Glutamatergic neuron (in vitro differentiated cells): Measurements from ENCODE around the gene CCDC50. TPM values are rescaled to one million over a fixed set of nuclear protein-coding genes. Genes with fewer than 3 reads are reported as not detected.

Experiments used
- DNase-seq: peaks from one replicate; pipeline ENCODE4 v3.0.0; 2022
- H3K27ac Mint-ChIP-seq: one replicate; pipeline ENCODE4 v1.8.0; 2020; ENCODE audit warnings: mild to moderate bottlenecking, mixed read lengths, inconsistent platforms; ENCODE audit not compliant: unreplicated experiment
- H3K27me3 Mint-ChIP-seq: one replicate; pipeline ENCODE4 v1.8.0; 2020; ENCODE audit warnings: mild to moderate bottlenecking, moderate library complexity, mixed read lengths, inconsistent platforms; ENCODE audit not compliant: unreplicated experiment
- H3K36me3 Mint-ChIP-seq: one replicate; pipeline ENCODE4 v1.8.0; 2020; ENCODE audit warnings: mild to moderate bottlenecking, mixed read lengths, inconsistent platforms; ENCODE audit not compliant: unreplicated experiment
- H3K4me1 Mint-ChIP-seq: one replicate; pipeline ENCODE4 v1.8.0; 2020; ENCODE audit warnings: mild to moderate bottlenecking, low read depth, mixed read lengths, inconsistent platforms; ENCODE audit not compliant: unreplicated experiment
- H3K4me3 Mint-ChIP-seq: one replicate; pipeline ENCODE4 v1.8.0; 2020; ENCODE audit warnings: mild to moderate bottlenecking, mixed read lengths, inconsistent platforms; ENCODE audit not compliant: unreplicated experiment
- H3K9me3 Mint-ChIP-seq: one replicate; pipeline ENCODE4 v1.8.0; 2020; ENCODE audit warnings: mild to moderate bottlenecking, moderate library complexity, mixed read lengths, inconsistent platforms; ENCODE audit not compliant: unreplicated experiment
- CTCF ChIP-seq: fragments of 200-600 bp; sonication (generic); IDR thresholded peaks from one replicate; pipeline ENCODE4 v1.5.0; 2021; ENCODE audit not compliant: partially characterized antibody, unreplicated experiment
- total RNA-seq: library from RNA; stranded (reverse); fragmentation: NEBNext Ultra II Directional; extraction: Animal tissue kit (Norgen Biotek cat#: 25700); gene quantifications from one replicate; pipeline ENCODE4 v1.2.1, GENCODE V29; 2021; ENCODE audit not compliant: unreplicated experiment

CCDC50 gene
- total RNA-seq, 1 donor from 2014 or later, result 144 TPM

GRCh38 chr3:191339316-191339917, 10.2 kb downstream of the CCDC50 start:
- Mint-ChIP-seq H3K9me3 (no peaks in the 10 kb centered on the region), H3K27ac (no peak overlapping the region), H3K4me3 (no peak overlapping the region), H3K4me1 (peaks cover 26% of the 10 kb centered on the region), H3K27me3 (no peaks in the 10 kb centered on the region), H3K36me3 (no peaks in the 10 kb centered on the region)
- no peak for DNase-seq
- TF ChIP-seq CTCF, result no peak

- Mint-ChIP-seq H3K4me1 (peaks cover 24% of the 10 kb centered on the region), H3K4me3 (no peak overlapping the region), H3K27ac (no peak overlapping the region), H3K36me3 (no peaks in the 10 kb centered on the region), H3K27me3 (no peaks in the 10 kb centered on the region), H3K9me3 (no peaks in the 10 kb centered on the region)
- DNase-seq, result no peak
- no peak for TF ChIP-seq CTCF
Measured at GRCh38 chr3:191340351-191340750, 11.2 kb downstream of the CCDC50 start.

- no peak for DNase-seq
- TF ChIP-seq CTCF, result no peak
- no peak overlapping the region for H3K4me3 Mint-ChIP-seq
- H3K36me3 Mint-ChIP-seq, result no peaks in the 10 kb centered on the region
- H3K27me3 Mint-ChIP-seq, result no peaks in the 10 kb centered on the region
- peaks cover 24% of the 10 kb centered on the region for H3K4me1 Mint-ChIP-seq
- no peak overlapping the region for H3K27ac Mint-ChIP-seq
- no peaks in the 10 kb centered on the region for H3K9me3 Mint-ChIP-seq
Measured at GRCh38 chr3:191340966-191341365, 11.8 kb downstream of the CCDC50 start.

- Mint-ChIP-seq H3K9me3 (no peaks in the 10 kb centered on the region), H3K27me3 (no peaks in the 10 kb centered on the region), H3K27ac (no peak overlapping the region), H3K4me1 (peaks cover 29% of the 10 kb centered on the region), H3K4me3 (no peak overlapping the region), H3K36me3 (no peaks in the 10 kb centered on the region)
- no peak for DNase-seq
- no peak for TF ChIP-seq CTCF
Measured at GRCh38 chr3:191342006-191342405, 12.8 kb downstream of the CCDC50 start.

GRCh38 chr3:191342411-191342810, 13.2 kb downstream of the CCDC50 start:
- Mint-ChIP-seq H3K36me3 (no peaks in the 10 kb centered on the region), H3K27ac (no peak overlapping the region)
- TF ChIP-seq CTCF, result no peak

More at GRCh38 chr3:191342411-191342810, 13.2 kb downstream of the CCDC50 start:
- no peak for DNase-seq
- Mint-ChIP-seq H3K9me3 (no peaks in the 10 kb centered on the region), H3K4me1 (peaks cover 31% of the 10 kb centered on the region), H3K27me3 (no peaks in the 10 kb centered on the region), H3K4me3 (no peak overlapping the region)
